HepG2 (cell line): ENCODE results near the gene ASGR1. TPM values are rescaled to one million over a fixed set of nuclear protein-coding genes. Genes with fewer than 3 reads are reported as not detected.
A peak's percentile ranks its signal among the peaks of the same experiment; 100 is the strongest.

ENCODE experiments used
- AGO2 ChIP-seq: fragments of 200-400 bp; formaldehyde crosslinking; optimal IDR thresholded peaks from 2 replicates; pipeline ENCODE3; 2017; ENCODE audit warnings: mild to moderate bottlenecking, low read depth, low read length, moderate library complexity
- CBFB ChIP-seq: sonication (generic); formaldehyde crosslinking; IDR thresholded peaks from 2 replicates; pipeline ENCODE4 v1.4.0; 2020; ENCODE audit warnings: missing genetic modification reagents
- HNRNPL ChIP-seq: fragments of 200-400 bp; formaldehyde crosslinking; IDR thresholded peaks from 2 replicates; pipeline ENCODE4 v1.6.1; 2017; ENCODE audit warnings: mild to moderate bottlenecking, low read depth, low read length
- JARID2 ChIP-seq: sonication (generic); formaldehyde crosslinking; IDR thresholded peaks from 2 replicates; pipeline ENCODE4 v1.8.1; 2023; ENCODE audit warnings: missing genetic modification reagents, inconsistent platforms; ENCODE audit not compliant: insufficient replicate concordance
- MED1 ChIP-seq: sonication (generic); formaldehyde crosslinking; IDR thresholded peaks from 2 replicates; pipeline ENCODE4 v1.4.0; 2020; ENCODE audit warnings: missing genetic modification reagents
- PAF1 ChIP-seq: IDR thresholded peaks from 2 replicates; pipeline ENCODE4 v1.6.1; 2016; ENCODE audit warnings: missing genetic modification reagents, missing compliant biosample characterization
- ZFP37 ChIP-seq: sonication (generic); formaldehyde crosslinking; IDR thresholded peaks from 2 replicates; pipeline ENCODE4 v1.4.0; 2020; ENCODE audit warnings: missing genetic modification reagents, borderline replicate concordance
- ZNF224 ChIP-seq: sonication (generic); formaldehyde crosslinking; IDR thresholded peaks from 2 replicates; pipeline ENCODE4 v1.5.0; 2020; ENCODE audit warnings: mild to moderate bottlenecking, missing genetic modification reagents
- ZNF496 ChIP-seq: sonication (generic); formaldehyde crosslinking; IDR thresholded peaks from 2 replicates; pipeline ENCODE4 v1.8.1; 2023; ENCODE audit warnings: mild to moderate bottlenecking, moderate library complexity, missing genetic modification reagents; ENCODE audit not compliant: insufficient replicate concordance
- polyA plus RNA-seq, 8 experiments: library from polyadenylated mRNA; depleted of rRNA in 3 of 8; stranded (reverse) in 7 of 8; unstranded in 1 of 8; fragments of >200 nt; fragmentation: Illumina TruSeq in 4 of 8; extraction: Trizol in 4 of 8; gene quantifications; 2 replicates each; pipeline versions ENCODE4 v1.2.1 to v1.2.3, GENCODE V29; 2011 to 2016; ENCODE audit warnings: low read depth in 4 of 8, missing spikeins in 1 of 8, mixed read lengths in 1 of 8; ENCODE audit not compliant: insufficient read depth in 1 of 8
- total RNA-seq, 5 experiments: library from RNA; depleted of rRNA; stranded (reverse); fragments of >200 nt; fragmentation: Illumina TruSeq; extraction: Trizol; gene quantifications; 2 replicates each; pipeline ENCODE4 v1.2.3, GENCODE V29; 2016; ENCODE audit warnings: low read depth in 1 of 5
- TF ChIP-seq, protein P1 (sequence below): sonication (generic); formaldehyde crosslinking; IDR thresholded peaks from 2 replicates; pipeline ENCODE4 v1.4.0; 2020; ENCODE audit warnings: missing genetic modification reagents, borderline replicate concordance
- TF ChIP-seq, protein P2 (sequence below): sonication (generic); formaldehyde crosslinking; IDR thresholded peaks from 2 replicates; pipeline ENCODE4 v1.4.0; 2020; ENCODE audit warnings: missing genetic modification reagents
- TF ChIP-seq, protein P3 (sequence below): sonication (generic); formaldehyde crosslinking; IDR thresholded peaks from 2 replicates; pipeline ENCODE4 v1.4.0; 2020; ENCODE audit warnings: missing genetic modification reagents
- TF ChIP-seq, protein P4 (sequence below): sonication (generic); formaldehyde crosslinking; IDR thresholded peaks from 2 replicates; pipeline ENCODE4 v1.8.0; 2022; ENCODE audit warnings: mild to moderate bottlenecking, missing genetic modification reagents, borderline replicate concordance
- TF ChIP-seq, protein P5 (sequence below): sonication (generic); formaldehyde crosslinking; IDR thresholded peaks from 2 replicates; pipeline ENCODE4 v1.4.0; 2020; ENCODE audit warnings: missing genetic modification reagents, mild to moderate bottlenecking, borderline replicate concordance

ASGR1 gene
- total and polyA plus RNA-seq, 2 of the 13 experiments (the other 11 are each of a cell fraction or from before 2014, with no cell fraction given) = 353 to 796 TPM

DNA sequence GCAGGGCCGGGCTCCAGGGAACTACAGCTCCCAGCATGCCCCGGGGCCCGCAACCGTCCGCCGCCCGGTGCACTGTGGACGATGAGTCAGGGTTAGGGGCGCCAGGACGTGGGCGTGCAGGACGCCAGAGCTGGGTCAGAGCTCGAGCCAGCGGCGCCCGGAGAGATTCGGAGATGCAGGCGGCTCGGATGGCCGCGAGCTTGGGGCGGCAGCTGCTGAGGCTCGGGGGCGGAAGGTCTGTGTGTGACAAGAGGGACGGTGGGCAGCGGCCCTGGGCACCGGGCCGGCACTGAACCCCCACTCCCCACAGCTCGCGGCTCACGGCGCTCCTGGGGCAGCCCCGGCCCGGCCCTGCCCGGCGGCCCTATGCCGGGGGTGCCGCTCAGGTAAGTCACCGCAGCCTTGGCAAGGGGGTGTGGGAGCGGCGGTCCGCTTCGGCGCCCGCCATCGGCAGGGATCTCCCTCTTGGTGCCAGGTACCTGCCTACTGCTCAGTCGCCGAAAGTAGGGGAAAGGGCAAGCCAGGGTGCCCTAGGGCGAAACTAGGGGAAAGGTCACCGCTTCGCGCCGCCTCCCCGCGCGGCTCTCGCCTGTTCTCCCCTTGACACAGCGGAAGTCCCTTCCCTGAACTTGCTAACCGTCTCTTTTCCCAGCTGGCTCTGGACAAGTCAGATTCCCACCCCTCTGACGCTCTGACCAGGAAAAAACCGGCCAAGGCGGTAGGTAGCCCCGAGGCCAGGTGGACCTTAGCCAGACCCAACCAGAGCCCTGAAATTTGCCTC is 40.8 kb upstream of the ASGR1 start, which contains the start of the genes ACADVL and DLG4 (continued):
- TF ChIP-seq AGO2 = peak; percentile 99
- TF ChIP-seq, protein P1, sequence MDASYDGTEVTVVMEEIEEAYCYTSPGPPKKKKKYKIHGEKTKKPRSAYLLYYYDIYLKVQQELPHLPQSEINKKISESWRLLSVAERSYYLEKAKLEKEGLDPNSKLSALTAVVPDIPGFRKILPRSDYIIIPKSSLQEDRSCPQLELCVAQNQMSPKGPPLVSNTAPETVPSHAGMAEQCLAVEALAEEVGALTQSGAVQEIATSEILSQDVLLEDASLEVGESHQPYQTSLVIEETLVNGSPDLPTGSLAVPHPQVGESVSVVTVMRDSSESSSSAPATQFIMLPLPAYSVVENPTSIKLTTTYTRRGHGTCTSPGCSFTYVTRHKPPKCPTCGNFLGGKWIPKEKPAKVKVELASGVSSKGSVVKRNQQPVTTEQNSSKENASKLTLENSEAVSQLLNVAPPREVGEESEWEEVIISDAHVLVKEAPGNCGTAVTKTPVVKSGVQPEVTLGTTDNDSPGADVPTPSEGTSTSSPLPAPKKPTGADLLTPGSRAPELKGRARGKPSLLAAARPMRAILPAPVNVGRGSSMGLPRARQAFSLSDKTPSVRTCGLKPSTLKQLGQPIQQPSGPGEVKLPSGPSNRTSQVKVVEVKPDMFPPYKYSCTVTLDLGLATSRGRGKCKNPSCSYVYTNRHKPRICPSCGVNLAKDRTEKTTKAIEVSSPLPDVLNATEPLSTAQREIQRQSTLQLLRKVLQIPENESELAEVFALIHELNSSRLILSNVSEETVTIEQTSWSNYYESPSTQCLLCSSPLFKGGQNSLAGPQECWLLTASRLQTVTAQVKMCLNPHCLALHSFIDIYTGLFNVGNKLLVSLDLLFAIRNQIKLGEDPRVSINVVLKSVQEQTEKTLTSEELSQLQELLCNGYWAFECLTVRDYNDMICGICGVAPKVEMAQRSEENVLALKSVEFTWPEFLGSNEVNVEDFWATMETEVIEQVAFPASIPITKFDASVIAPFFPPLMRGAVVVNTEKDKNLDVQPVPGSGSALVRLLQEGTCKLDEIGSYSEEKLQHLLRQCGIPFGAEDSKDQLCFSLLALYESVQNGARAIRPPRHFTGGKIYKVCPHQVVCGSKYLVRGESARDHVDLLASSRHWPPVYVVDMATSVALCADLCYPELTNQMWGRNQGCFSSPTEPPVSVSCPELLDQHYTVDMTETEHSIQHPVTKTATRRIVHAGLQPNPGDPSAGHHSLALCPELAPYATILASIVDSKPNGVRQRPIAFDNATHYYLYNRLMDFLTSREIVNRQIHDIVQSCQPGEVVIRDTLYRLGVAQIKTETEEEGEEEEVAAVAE (CRISPR knock-in tag) = no peak; the same call in 1 of the 2 replicates
- TF ChIP-seq, protein P2, sequence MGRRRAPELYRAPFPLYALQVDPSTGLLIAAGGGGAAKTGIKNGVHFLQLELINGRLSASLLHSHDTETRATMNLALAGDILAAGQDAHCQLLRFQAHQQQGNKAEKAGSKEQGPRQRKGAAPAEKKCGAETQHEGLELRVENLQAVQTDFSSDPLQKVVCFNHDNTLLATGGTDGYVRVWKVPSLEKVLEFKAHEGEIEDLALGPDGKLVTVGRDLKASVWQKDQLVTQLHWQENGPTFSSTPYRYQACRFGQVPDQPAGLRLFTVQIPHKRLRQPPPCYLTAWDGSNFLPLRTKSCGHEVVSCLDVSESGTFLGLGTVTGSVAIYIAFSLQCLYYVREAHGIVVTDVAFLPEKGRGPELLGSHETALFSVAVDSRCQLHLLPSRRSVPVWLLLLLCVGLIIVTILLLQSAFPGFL (CRISPR knock-in tag) = no peak
- TF ChIP-seq HNRNPL = peak; percentile 67; the same call in 1 of the 2 replicates
- TF ChIP-seq ZNF496 (CRISPR knock-in tag) = no peak
- TF ChIP-seq, protein P3, sequence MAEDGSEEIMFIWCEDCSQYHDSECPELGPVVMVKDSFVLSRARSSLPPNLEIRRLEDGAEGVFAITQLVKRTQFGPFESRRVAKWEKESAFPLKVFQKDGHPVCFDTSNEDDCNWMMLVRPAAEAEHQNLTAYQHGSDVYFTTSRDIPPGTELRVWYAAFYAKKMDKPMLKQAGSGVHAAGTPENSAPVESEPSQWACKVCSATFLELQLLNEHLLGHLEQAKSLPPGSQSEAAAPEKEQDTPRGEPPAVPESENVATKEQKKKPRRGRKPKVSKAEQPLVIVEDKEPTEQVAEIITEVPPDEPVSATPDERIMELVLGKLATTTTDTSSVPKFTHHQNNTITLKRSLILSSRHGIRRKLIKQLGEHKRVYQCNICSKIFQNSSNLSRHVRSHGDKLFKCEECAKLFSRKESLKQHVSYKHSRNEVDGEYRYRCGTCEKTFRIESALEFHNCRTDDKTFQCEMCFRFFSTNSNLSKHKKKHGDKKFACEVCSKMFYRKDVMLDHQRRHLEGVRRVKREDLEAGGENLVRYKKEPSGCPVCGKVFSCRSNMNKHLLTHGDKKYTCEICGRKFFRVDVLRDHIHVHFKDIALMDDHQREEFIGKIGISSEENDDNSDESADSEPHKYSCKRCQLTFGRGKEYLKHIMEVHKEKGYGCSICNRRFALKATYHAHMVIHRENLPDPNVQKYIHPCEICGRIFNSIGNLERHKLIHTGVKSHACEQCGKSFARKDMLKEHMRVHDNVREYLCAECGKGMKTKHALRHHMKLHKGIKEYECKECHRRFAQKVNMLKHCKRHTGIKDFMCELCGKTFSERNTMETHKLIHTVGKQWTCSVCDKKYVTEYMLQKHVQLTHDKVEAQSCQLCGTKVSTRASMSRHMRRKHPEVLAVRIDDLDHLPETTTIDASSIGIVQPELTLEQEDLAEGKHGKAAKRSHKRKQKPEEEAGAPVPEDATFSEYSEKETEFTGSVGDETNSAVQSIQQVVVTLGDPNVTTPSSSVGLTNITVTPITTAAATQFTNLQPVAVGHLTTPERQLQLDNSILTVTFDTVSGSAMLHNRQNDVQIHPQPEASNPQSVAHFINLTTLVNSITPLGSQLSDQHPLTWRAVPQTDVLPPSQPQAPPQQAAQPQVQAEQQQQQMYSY = peak; percentile 87
- TF ChIP-seq JARID2 (CRISPR knock-in tag) = no peak
- no peak for TF ChIP-seq MED1 (CRISPR knock-in tag)
- TF ChIP-seq, protein P4, sequence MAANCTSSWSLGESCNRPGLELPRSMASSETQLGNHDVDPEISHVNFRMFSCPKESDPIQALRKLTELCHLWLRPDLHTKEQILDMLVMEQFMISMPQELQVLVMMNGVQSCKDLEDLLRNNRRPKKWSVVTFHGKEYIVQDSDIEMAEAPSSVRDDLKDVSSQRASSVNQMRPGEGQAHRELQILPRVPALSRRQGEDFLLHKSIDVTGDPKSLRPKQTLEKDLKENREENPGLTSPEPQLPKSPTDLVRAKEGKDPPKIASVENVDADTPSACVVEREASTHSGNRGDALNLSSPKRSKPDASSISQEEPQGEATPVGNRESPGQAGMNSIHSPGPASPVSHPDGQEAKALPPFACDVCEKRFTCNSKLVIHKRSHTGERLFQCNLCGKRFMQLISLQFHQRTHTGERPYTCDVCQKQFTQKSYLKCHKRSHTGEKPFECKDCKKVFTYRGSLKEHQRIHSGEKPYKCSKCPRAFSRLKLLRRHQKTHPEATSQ (CRISPR knock-in tag) = no peak
- TF ChIP-seq ZFP37 (CRISPR knock-in tag) = no peak
- no peak; the same call in 1 of the 2 replicates for TF ChIP-seq CBFB (CRISPR knock-in tag)
- TF ChIP-seq, protein P5, sequence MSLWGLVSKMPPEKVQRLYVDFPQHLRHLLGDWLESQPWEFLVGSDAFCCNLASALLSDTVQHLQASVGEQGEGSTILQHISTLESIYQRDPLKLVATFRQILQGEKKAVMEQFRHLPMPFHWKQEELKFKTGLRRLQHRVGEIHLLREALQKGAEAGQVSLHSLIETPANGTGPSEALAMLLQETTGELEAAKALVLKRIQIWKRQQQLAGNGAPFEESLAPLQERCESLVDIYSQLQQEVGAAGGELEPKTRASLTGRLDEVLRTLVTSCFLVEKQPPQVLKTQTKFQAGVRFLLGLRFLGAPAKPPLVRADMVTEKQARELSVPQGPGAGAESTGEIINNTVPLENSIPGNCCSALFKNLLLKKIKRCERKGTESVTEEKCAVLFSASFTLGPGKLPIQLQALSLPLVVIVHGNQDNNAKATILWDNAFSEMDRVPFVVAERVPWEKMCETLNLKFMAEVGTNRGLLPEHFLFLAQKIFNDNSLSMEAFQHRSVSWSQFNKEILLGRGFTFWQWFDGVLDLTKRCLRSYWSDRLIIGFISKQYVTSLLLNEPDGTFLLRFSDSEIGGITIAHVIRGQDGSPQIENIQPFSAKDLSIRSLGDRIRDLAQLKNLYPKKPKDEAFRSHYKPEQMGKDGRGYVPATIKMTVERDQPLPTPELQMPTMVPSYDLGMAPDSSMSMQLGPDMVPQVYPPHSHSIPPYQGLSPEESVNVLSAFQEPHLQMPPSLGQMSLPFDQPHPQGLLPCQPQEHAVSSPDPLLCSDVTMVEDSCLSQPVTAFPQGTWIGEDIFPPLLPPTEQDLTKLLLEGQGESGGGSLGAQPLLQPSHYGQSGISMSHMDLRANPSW = no peak; the same call in 1 of the 2 replicates
- no peak for TF ChIP-seq PAF1 (CRISPR knock-in tag)
- TF ChIP-seq ZNF224 (CRISPR knock-in tag) = no peak
